Neural cell (in vitro differentiated cells): Measurements from ENCODE around the gene ZNF644. TPM values are rescaled to one million over a fixed set of nuclear protein-coding genes. Genes with fewer than 3 reads are reported as not detected.
"Not testable (repeated sequence)": the region's sequence is repeated elsewhere in the genome, so short reads cannot be mapped to it uniquely, and the experiment has no call there.

Experiments used
- H2AFZ ChIP-seq: fragments of 200-600, 300-800 bp; sonication (generic), shearing (Covaris generic); 2 replicates; pipeline ENCODE4 v1.6.0; 2014; ENCODE audit warnings: low read depth, mild to moderate bottlenecking, antibody characterized with exemption, low read length, moderate library complexity
- H3F3A ChIP-seq: fragments of 200-600 bp; shearing (Covaris generic); 2 replicates; pipeline ENCODE4 v1.6.1; 2016; ENCODE audit warnings: mild to moderate bottlenecking, moderate library complexity, mixed read lengths, antibody characterized with exemption, low read length; ENCODE audit not compliant: insufficient read depth, poor library complexity, severe bottlenecking
- H3K27ac ChIP-seq: fragments of 200-600, 300-800 bp; sonication (generic), shearing (Covaris generic); 2 replicates; pipeline ENCODE4 v1.5.1; 2014; ENCODE audit warnings: mild to moderate bottlenecking, low read length, moderate library complexity
- H3K27me3 ChIP-seq: fragments of 300-800, 200-600 bp; sonication (generic), shearing (Covaris generic); 2 replicates; pipeline ENCODE4 v1.6.0; 2014; ENCODE audit warnings: mild to moderate bottlenecking, low read depth, low read length, moderate library complexity; ENCODE audit not compliant: insufficient read depth
- H3K36me3 ChIP-seq: fragments of 300-800, 200-600 bp; sonication (generic), shearing (Covaris generic); 2 replicates; pipeline ENCODE4 v1.5.1; 2014; ENCODE audit warnings: mild to moderate bottlenecking, antibody characterized with exemption, low read length, moderate library complexity; ENCODE audit not compliant: insufficient read depth
- H3K4me2 ChIP-seq: fragments of 300-800, 200-600 bp; sonication (generic), shearing (Covaris generic); 2 replicates; pipeline ENCODE4 v1.6.0; 2014; ENCODE audit warnings: mild to moderate bottlenecking, low read length
- H3K4me3 ChIP-seq: fragments of 300-800, 200-600 bp; sonication (generic), shearing (Covaris generic); 2 replicates; pipeline ENCODE4 v1.5.1; 2014; ENCODE audit warnings: mild to moderate bottlenecking, low read length, moderate library complexity
- H3K79me2 ChIP-seq: fragments of 200-600 bp; shearing (Covaris generic); replicated peaks from 2 replicates; pipeline ENCODE4 v1.6.0; 2014; ENCODE audit warnings: mild to moderate bottlenecking, low read length, moderate library complexity; ENCODE audit not compliant: insufficient read depth
- H3K9ac ChIP-seq: fragments of 300-800, 200-600 bp; sonication (generic), shearing (Covaris generic); 2 replicates; pipeline ENCODE4 v1.6.1; 2016; ENCODE audit warnings: mild to moderate bottlenecking, low read length, mixed read lengths
- H3K9me2 ChIP-seq: fragments of 200-600 bp; shearing (Covaris generic); 2 replicates; pipeline ENCODE4 v1.6.1; 2016; ENCODE audit warnings: mild to moderate bottlenecking, low read length, mixed read lengths; ENCODE audit not compliant: insufficient read depth
- H3K9me3 ChIP-seq: fragments of 200-600, 300-800 bp; sonication (generic), shearing (Covaris generic); 2 replicates; pipeline ENCODE4 v1.6.1; 2016; ENCODE audit warnings: mild to moderate bottlenecking, mixed run types, low read length, moderate library complexity, mixed read lengths
- H4K20me1 ChIP-seq: fragments of 200-600 bp; shearing (Covaris generic); 2 replicates; pipeline ENCODE4 v1.6.1; 2016; ENCODE audit warnings: mild to moderate bottlenecking, mixed run types; ENCODE audit not compliant: insufficient read depth
- EP300 ChIP-seq: fragments of 450-650 bp; conservative IDR thresholded peaks from 2 replicates; pipeline ENCODE4 v1.6.1; 2014; ENCODE audit warnings: antibody characterized with exemption, mild to moderate bottlenecking, moderate library complexity; ENCODE audit not compliant: poor library complexity, severe bottlenecking
- EZH2 ChIP-seq: fragments of 200-600, 300-800 bp; shearing (Covaris generic), sonication (generic); IDR thresholded peaks from 2 replicates; pipeline ENCODE4 v1.6.1; 2014; ENCODE audit warnings: antibody characterized with exemption, low read length, borderline replicate concordance, mild to moderate bottlenecking; ENCODE audit not compliant: insufficient read depth, poor library complexity, severe bottlenecking
- MXI1 ChIP-seq: fragments of 450-650 bp; conservative IDR thresholded peaks from 2 replicates; pipeline ENCODE4 v1.6.1; 2014; ENCODE audit warnings: antibody characterized with exemption, mild to moderate bottlenecking; ENCODE audit not compliant: poor library complexity, severe bottlenecking
- POLR2AphosphoS5 ChIP-seq: IDR thresholded peaks from 2 replicates; pipeline ENCODE4 v1.6.1; 2012
- RAD21 ChIP-seq: fragments of 450-650 bp; conservative IDR thresholded peaks from 2 replicates; pipeline ENCODE4 v1.6.1; 2014; ENCODE audit warnings: antibody characterized with exemption, mild to moderate bottlenecking, moderate library complexity
- SMC3 ChIP-seq: fragments of 450-650 bp; conservative IDR thresholded peaks from 2 replicates; pipeline ENCODE4 v1.6.1; 2014; ENCODE audit warnings: antibody characterized with exemption, mild to moderate bottlenecking, moderate library complexity; ENCODE audit not compliant: poor library complexity
- TAF1 ChIP-seq: IDR thresholded peaks from 2 replicates; pipeline ENCODE4 v1.6.1; 2012; ENCODE audit warnings: low read depth
- polyA plus RNA-seq: library from polyadenylated mRNA; depleted of rRNA; stranded (reverse); fragments of >200 nt; gene quantifications from 2 replicates; pipeline ENCODE4 v1.2.3, GENCODE V29; 2014
- TF ChIP-seq, protein P1 (sequence below): fragments of 450-650 bp; IDR thresholded peaks from 2 replicates; pipeline ENCODE4 v1.5.1; 2014; ENCODE audit warnings: antibody characterized with exemption, mild to moderate bottlenecking, moderate library complexity; ENCODE audit not compliant: poor library complexity, severe bottlenecking
- TF ChIP-seq, protein P2 (sequence below): IDR thresholded peaks from 2 replicates; pipeline ENCODE4 v1.6.1; 2012; ENCODE audit warnings: borderline replicate concordance

ZNF644 gene
- polyA plus RNA-seq, 1 donor from 2014 or later = 71.7 TPM

DNA sequence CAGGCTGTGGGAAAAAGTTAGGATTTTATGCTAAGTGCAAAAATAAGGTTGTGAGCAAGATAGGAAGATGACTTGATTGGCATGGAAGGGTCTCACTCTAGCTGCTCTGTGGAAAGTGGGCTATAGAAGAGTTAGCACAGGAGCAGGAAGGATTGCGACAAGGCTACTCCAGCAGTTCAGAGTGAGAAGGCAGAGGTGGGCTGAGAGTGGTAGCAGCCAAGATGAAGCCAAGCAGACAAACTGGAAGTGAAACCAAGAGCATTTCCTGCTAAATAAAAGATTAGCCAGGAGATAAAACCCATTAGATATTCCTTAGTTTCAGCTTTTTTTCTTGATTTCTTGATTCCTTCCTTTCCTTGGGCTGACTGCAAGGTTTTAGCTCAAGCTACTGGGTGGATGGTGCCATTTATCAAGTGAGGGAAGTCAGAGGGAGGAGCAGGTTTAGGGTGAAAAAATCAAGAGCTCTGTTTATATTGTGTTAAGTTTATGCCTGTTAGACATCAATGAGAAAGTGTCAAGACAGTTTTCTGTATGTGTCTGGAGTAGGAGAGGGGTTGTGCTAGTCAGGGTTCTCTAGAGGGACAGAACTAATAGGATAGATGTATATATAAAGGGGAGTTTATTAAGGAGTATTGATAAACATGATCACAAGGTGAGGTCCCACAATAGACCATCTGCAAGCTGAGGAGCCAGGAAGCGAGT is 33.1 kb upstream of the ZNF644 start:
- H3K79me2 ChIP-seq = no peaks in the 10 kb centered on the region
- no peaks in the 10 kb centered on the region for H3F3A ChIP-seq
- H3K27ac ChIP-seq = no peak overlapping the region
- H3K9me2 ChIP-seq = no peaks in the 10 kb centered on the region
- H3K36me3 ChIP-seq = no peaks in the 10 kb centered on the region
- no peaks in the 10 kb centered on the region for H3K27me3 ChIP-seq
- H3K4me3 ChIP-seq = no peak overlapping the region
- H2AFZ ChIP-seq = no peak overlapping the region
- H3K4me2 ChIP-seq = no peak overlapping the region
- no peaks in the 10 kb centered on the region for H4K20me1 ChIP-seq
- TF ChIP-seq EP300 (no peak), EZH2 (no peak), POLR2AphosphoS5 (no peak), MXI1 (no peak), TAF1 (no peak), SMC3 (no peak), RAD21 (no peak)
- TF ChIP-seq, protein P1, sequence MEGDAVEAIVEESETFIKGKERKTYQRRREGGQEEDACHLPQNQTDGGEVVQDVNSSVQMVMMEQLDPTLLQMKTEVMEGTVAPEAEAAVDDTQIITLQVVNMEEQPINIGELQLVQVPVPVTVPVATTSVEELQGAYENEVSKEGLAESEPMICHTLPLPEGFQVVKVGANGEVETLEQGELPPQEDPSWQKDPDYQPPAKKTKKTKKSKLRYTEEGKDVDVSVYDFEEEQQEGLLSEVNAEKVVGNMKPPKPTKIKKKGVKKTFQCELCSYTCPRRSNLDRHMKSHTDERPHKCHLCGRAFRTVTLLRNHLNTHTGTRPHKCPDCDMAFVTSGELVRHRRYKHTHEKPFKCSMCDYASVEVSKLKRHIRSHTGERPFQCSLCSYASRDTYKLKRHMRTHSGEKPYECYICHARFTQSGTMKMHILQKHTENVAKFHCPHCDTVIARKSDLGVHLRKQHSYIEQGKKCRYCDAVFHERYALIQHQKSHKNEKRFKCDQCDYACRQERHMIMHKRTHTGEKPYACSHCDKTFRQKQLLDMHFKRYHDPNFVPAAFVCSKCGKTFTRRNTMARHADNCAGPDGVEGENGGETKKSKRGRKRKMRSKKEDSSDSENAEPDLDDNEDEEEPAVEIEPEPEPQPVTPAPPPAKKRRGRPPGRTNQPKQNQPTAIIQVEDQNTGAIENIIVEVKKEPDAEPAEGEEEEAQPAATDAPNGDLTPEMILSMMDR = no peak
- TF ChIP-seq, protein P2, sequence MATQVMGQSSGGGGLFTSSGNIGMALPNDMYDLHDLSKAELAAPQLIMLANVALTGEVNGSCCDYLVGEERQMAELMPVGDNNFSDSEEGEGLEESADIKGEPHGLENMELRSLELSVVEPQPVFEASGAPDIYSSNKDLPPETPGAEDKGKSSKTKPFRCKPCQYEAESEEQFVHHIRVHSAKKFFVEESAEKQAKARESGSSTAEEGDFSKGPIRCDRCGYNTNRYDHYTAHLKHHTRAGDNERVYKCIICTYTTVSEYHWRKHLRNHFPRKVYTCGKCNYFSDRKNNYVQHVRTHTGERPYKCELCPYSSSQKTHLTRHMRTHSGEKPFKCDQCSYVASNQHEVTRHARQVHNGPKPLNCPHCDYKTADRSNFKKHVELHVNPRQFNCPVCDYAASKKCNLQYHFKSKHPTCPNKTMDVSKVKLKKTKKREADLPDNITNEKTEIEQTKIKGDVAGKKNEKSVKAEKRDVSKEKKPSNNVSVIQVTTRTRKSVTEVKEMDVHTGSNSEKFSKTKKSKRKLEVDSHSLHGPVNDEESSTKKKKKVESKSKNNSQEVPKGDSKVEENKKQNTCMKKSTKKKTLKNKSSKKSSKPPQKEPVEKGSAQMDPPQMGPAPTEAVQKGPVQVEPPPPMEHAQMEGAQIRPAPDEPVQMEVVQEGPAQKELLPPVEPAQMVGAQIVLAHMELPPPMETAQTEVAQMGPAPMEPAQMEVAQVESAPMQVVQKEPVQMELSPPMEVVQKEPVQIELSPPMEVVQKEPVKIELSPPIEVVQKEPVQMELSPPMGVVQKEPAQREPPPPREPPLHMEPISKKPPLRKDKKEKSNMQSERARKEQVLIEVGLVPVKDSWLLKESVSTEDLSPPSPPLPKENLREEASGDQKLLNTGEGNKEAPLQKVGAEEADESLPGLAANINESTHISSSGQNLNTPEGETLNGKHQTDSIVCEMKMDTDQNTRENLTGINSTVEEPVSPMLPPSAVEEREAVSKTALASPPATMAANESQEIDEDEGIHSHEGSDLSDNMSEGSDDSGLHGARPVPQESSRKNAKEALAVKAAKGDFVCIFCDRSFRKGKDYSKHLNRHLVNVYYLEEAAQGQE = no peak
- H3K9me3 ChIP-seq = no peaks in the 10 kb centered on the region
- no peak overlapping the region for H3K9ac ChIP-seq

DNA sequence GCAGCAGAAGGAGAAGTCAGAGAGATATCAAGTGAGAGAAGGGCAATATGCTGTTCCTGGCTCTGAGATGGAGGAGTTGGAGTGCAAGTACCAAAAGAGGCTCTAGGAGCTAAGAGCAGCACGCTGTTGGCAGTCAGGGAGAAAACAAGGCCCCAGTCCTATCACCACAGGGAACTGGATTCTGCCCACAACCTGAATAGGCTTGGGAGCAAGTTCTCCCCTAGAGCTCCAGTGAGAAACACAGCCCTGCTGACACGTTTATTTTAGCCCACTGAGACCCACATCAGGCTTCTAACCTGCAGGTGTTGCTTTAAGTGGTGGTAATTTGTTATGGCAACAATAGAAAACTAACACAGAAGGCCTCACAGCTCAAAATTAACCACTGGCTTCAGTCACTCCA is 31.8 kb upstream of the ZNF644 start:
- H3K36me3 ChIP-seq = no peaks in the 10 kb centered on the region
- H3K79me2 ChIP-seq = no peaks in the 10 kb centered on the region
- no peaks in the 10 kb centered on the region for H3K9me3 ChIP-seq
- H3K4me3 ChIP-seq = no peak overlapping the region
- no peaks in the 10 kb centered on the region for H3F3A ChIP-seq
- H3K27ac ChIP-seq = no peak overlapping the region
- H3K9ac ChIP-seq = no peak overlapping the region
- no peak overlapping the region for H3K4me2 ChIP-seq
- no peak overlapping the region for H2AFZ ChIP-seq
- TF ChIP-seq EZH2 (no peak), SMC3 (no peak), POLR2AphosphoS5 (no peak), RAD21 (no peak), TAF1 (no peak), EP300 (no peak), MXI1 (no peak)
- TF ChIP-seq, protein P2 = no peak
- TF ChIP-seq, protein P1 = no peak
- no peaks in the 10 kb centered on the region for H4K20me1 ChIP-seq
- H3K27me3 ChIP-seq = no peaks in the 10 kb centered on the region
- H3K9me2 ChIP-seq = no peaks in the 10 kb centered on the region

DNA sequence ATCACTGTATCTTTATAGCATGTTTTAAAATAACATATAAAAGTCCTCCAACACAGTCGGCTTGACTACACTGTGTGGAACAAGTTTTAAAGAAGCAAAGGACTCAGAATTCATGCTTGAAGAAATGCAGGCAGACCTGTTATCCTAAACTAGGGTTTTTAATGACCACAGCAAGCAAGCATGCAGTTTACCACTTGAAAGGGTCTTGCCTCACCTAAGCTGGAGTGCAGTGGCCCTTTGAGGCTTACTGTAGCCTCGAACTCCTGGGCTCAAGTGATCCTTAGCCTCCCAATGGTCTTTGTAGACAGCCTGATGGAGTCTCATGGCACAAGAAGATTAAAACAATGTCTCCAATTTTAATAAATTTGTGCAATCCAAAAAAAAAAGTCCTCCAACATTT is 27.7 kb upstream of the ZNF644 start:
- not testable (repeated sequence) for H3K36me3 ChIP-seq, H3F3A ChIP-seq, H3K9ac ChIP-seq, H3K79me2 ChIP-seq, H3K4me3 ChIP-seq, H3K27me3 ChIP-seq, H3K9me2 ChIP-seq, H2AFZ ChIP-seq, H3K27ac ChIP-seq, H3K9me3 ChIP-seq, H3K4me2 ChIP-seq, H4K20me1 ChIP-seq
